NCI-H1436 treated with DMSO at 0.1 percent for 48 hours (cell line): ENCODE results near the gene KREMEN1.
"Not testable (repeated sequence)": the region's sequence is repeated elsewhere in the genome, so short reads cannot be mapped to it uniquely, and the experiment has no call there.

Experiments
- DNase-seq: peaks from one replicate; lab custom pipeline; 2025; lab: John Stamatoyannopoulos, UW

The KREMEN1 gene

GRCh38 chr22:29103121-29103520 is 30.3 kb downstream of the KREMEN1 start:
- no peak for DNase-seq

GRCh38 chr22:29105468-29105867 is 32.6 kb downstream of the KREMEN1 start:
- no peak for DNase-seq

- DNase-seq = no peak
These were observed 34.0 kb downstream of the KREMEN1 start for GRCh38 chr22:29106839-29107238.

- no peak for DNase-seq
These were observed 35.3 kb downstream of the KREMEN1 start for GRCh38 chr22:29108137-29108536.

- DNase-seq = no peak
These were observed 37.0 kb downstream of the KREMEN1 start for GRCh38 chr22:29109822-29110221.

GRCh38 chr22:29110946-29111345 is 38.1 kb downstream of the KREMEN1 start:
- no peak for DNase-seq

GRCh38 chr22:29112121-29112520 is 39.3 kb downstream of the KREMEN1 start:
- DNase-seq = no peak

GRCh38 chr22:29112681-29113080 is 39.8 kb downstream of the KREMEN1 start:
- DNase-seq = no peak

GRCh38 chr22:29113319-29113718 is 40.5 kb downstream of the KREMEN1 start:
- DNase-seq = no peak

- no peak for DNase-seq
These were observed 41.6 kb downstream of the KREMEN1 start for GRCh38 chr22:29114392-29114791.

GRCh38 chr22:29115682-29116288 is 43.0 kb downstream of the KREMEN1 start:
- DNase-seq = no peak

- DNase-seq = no peak
These were observed 43.7 kb downstream of the KREMEN1 start for GRCh38 chr22:29116397-29117123.

GRCh38 chr22:29117799-29118477 is 45.1 kb downstream of the KREMEN1 start:
- DNase-seq = no peak

- DNase-seq = not testable (repeated sequence)
These were observed 47.5 kb downstream of the KREMEN1 start for GRCh38 chr22:29120098-29120912.

- DNase-seq = no peak
These were observed 48.3 kb downstream of the KREMEN1 start for GRCh38 chr22:29121124-29121523.

- DNase-seq = no peak
These were observed 49.2 kb downstream of the KREMEN1 start for GRCh38 chr22:29122041-29122440.

- DNase-seq = no peak
These were observed 52.1 kb downstream of the KREMEN1 start for GRCh38 chr22:29124777-29125442.

- no peak for DNase-seq
These were observed 52.6 kb downstream of the KREMEN1 start for GRCh38 chr22:29125443-29125778.

GRCh38 chr22:29125844-29126243 is 53.0 kb downstream of the KREMEN1 start:
- no peak for DNase-seq

- DNase-seq = no peak
These were observed 54.0 kb downstream of the KREMEN1 start for GRCh38 chr22:29126670-29127395.
